Measurements from ENCODE around the gene POU2F2. TPM values are rescaled to one million over a fixed set of nuclear protein-coding genes. Genes with fewer than 3 reads are reported as not detected.

POU2F2 gene
- total RNA-seq, 1 experiment from 2014 or later, result 0.89 TPM

DNA sequence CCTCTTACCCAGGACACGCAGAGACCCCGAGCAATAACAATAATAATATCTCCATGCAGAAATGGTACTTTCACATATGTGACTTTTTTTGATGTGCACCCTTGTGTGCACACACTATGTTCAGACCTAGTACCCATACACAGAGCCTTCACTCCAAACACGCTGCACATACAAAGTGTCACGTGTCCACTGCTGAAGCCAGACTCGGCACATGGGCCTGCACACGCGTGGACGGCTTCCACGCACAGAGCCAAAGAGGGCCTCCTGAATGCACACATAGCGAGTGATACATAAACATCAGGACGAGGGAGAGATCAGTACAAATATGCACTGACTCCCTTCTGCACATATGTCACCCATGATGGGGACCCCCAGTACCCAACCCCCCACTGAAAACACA, 41.9 kb upstream of the POU2F2 start:
- ChIA-PET POLR2A (no interaction called here), RAD21 (ENCODE audit: low non-redundant PET in 1 of 2, low total read pairs in 2 of 2, uncharacterized antibody in 2 of 2, unreplicated experiment in 2 of 2) (no interaction called here), CTCF (no interaction called here)
- H3K9me2 ChIP-seq (ENCODE audit: insufficient read depth), result no peaks in the 10 kb centered on the region
- no peak overlapping the region for H3K9ac ChIP-seq (ENCODE audit: low read length)
- H3K4me3 ChIP-seq (replicated peaks in 1 of 2; ENCODE audit: low read depth in 1 of 2, low read length in 2 of 2), result no peak overlapping the region
- peaks cover 0 to 4% of the 10 kb centered on the region in 2 experiments; a peak in 2 of 4 replicates for H3K4me1 ChIP-seq (ENCODE audit: control insufficient read depth in 1 of 2, insufficient read depth in 2 of 2, low read length in 2 of 2)
- DNase-seq (ENCODE audit: low read depth, low spot score) (no peak), ATAC-seq (no peak)
- no peaks in the 10 kb centered on the region for H3K79me2 ChIP-seq (ENCODE audit: insufficient read depth, low read length)
- TF ChIP-seq, protein P1, sequence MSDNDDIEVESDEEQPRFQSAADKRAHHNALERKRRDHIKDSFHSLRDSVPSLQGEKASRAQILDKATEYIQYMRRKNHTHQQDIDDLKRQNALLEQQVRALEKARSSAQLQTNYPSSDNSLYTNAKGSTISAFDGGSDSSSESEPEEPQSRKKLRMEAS (IDR thresholded peaks at IDR 0.05), result no peak
- TF ChIP-seq CBX3 (IDR thresholded peaks at IDR 0.05; ENCODE audit: low read depth) (no peak), EZH2phosphoT487 (IDR thresholded peaks at IDR 0.05; ENCODE audit: borderline replicate concordance) (no peak), RAD21 (IDR thresholded peaks at IDR 0.05; ENCODE audit: low read depth) (no peak), TCF7L2 (IDR thresholded peaks at IDR 0.05; ENCODE audit: borderline replicate concordance, extremely low read depth, insufficient read depth, insufficient read length) (no peak), ZNF274 (IDR thresholded peaks at IDR 0.05; ENCODE audit: low read depth, low read length) (no peak), SIN3A (IDR thresholded peaks at IDR 0.05; ENCODE audit: low read depth) (no peak), ELF1 (IDR thresholded peaks at IDR 0.05; ENCODE audit: borderline replicate concordance, low read depth) (no peak), FOSL1 (IDR thresholded peaks at IDR 0.05; ENCODE audit: low read depth) (no peak), EZH2 (IDR thresholded peaks at IDR 0.05) (no peak), SP1 (IDR thresholded peaks at IDR 0.05; ENCODE audit: low read depth) (no peak), JUND (IDR thresholded peaks at IDR 0.05) (no peak), ATF3 (IDR thresholded peaks at IDR 0.05) (no peak), CEBPB (IDR thresholded peaks at IDR 0.05; ENCODE audit: low read depth) (no peak), ZFX (IDR thresholded peaks at IDR 0.05) (no peak)
- TF ChIP-seq, protein P2, sequence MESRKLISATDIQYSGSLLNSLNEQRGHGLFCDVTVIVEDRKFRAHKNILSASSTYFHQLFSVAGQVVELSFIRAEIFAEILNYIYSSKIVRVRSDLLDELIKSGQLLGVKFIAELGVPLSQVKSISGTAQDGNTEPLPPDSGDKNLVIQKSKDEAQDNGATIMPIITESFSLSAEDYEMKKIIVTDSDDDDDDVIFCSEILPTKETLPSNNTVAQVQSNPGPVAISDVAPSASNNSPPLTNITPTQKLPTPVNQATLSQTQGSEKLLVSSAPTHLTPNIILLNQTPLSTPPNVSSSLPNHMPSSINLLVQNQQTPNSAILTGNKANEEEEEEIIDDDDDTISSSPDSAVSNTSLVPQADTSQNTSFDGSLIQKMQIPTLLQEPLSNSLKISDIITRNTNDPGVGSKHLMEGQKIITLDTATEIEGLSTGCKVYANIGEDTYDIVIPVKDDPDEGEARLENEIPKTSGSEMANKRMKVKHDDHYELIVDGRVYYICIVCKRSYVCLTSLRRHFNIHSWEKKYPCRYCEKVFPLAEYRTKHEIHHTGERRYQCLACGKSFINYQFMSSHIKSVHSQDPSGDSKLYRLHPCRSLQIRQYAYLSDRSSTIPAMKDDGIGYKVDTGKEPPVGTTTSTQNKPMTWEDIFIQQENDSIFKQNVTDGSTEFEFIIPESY (IDR thresholded peaks at IDR 0.05; ENCODE audit: extremely low read depth, insufficient replicate concordance, low read length), result no peak
- no peak overlapping the region for H3K27ac ChIP-seq (ENCODE audit: low read depth, low read length)
- no peaks in the 10 kb centered on the region for H4K20me1 ChIP-seq (ENCODE audit: insufficient read depth)
- H3K4me2 ChIP-seq (ENCODE audit: low read length), result no peak overlapping the region
- intact Hi-C loops (cut with micrococcal nuclease), result no loop called here
- BruUV-seq (replicated peaks), result no TSS peak
- no peaks in the 10 kb centered on the region for H3K36me3 ChIP-seq (ENCODE audit: control insufficient read depth in 1 of 2, insufficient read depth in 2 of 2, low read length in 2 of 2)
- no peak overlapping the region for H2AFZ ChIP-seq (ENCODE audit: low read depth, low read length, poor library complexity, severe bottlenecking)
- H3K9me3 ChIP-seq (ENCODE audit: control insufficient read depth in 1 of 2, insufficient read depth in 1 of 2, low read depth in 1 of 2, low read length in 2 of 2), result no peaks in the 10 kb centered on the region
- H3K27me3 ChIP-seq (ENCODE audit: insufficient read depth, low read length), result peaks cover 42% of the 10 kb centered on the region
